Small intestine (tissue), 7 donors: Measurements from ENCODE around the gene LRFN4. TPM values are rescaled to one million over a fixed set of nuclear protein-coding genes. Genes with fewer than 3 reads are reported as not detected.

Experiments
- DNase-seq, 2 donors: peaks; one replicate each; pipeline versions ENCODE4 v3.0.0 to v3.0.0-alpha.2; 2013
- FAIRE-seq: peaks from 2 replicates; lab custom pipeline; 2012; peaks lifted over from hg19 to GRCh38; lab: Jason Lieb, UNC
- H3K27ac ChIP-seq, 3 donors: one replicate each; pipeline ENCODE4 v1.5.1; 2013; ENCODE audit warnings: low read length in 2 of 3, mild to moderate bottlenecking in 2 of 3, control low read depth in 1 of 3, inconsistent platforms in 1 of 3, low read depth in 1 of 3, moderate library complexity in 1 of 3
- H3K27me3 ChIP-seq, 3 donors: one replicate each; pipeline ENCODE4 v1.6.1; 2013; ENCODE audit warnings: low read length in 3 of 3, inconsistent platforms in 1 of 3; ENCODE audit not compliant: control insufficient read depth in 3 of 3, insufficient read depth in 3 of 3
- H3K36me3 ChIP-seq, 3 donors: one replicate each; pipeline ENCODE4 v1.6.1; 2013; ENCODE audit warnings: low read length in 3 of 3, inconsistent platforms in 1 of 3, low read depth in 1 of 3, mild to moderate bottlenecking in 1 of 3, moderate library complexity in 1 of 3; ENCODE audit not compliant: control insufficient read depth in 3 of 3, insufficient read depth in 2 of 3
- H3K4me1 ChIP-seq, 3 donors: one replicate each; pipeline ENCODE4 v1.6.1; 2013; ENCODE audit warnings: low read length in 2 of 3, inconsistent platforms in 1 of 3, low read depth in 1 of 3, mild to moderate bottlenecking in 1 of 3, moderate library complexity in 1 of 3; ENCODE audit not compliant: control insufficient read depth in 3 of 3, insufficient read depth in 2 of 3
- H3K4me3 ChIP-seq, 3 donors: one replicate each; pipeline ENCODE4 v1.5.1; 2013; ENCODE audit warnings: low read length in 3 of 3, control low read depth in 1 of 3, inconsistent platforms in 1 of 3, low read depth in 1 of 3, mild to moderate bottlenecking in 1 of 3, moderate library complexity in 1 of 3
- H3K9me3 ChIP-seq, 2 donors: one replicate each; pipeline ENCODE4 v1.6.1; 2013; ENCODE audit warnings: low read depth in 1 of 2, low read length in 1 of 2; ENCODE audit not compliant: control insufficient read depth in 2 of 2, insufficient read depth in 1 of 2
- WGBS, 3 donors: extraction: QIAGEN DNeasy Blood & Tissue Kit; methylation state at CpG; one replicate each; pipeline ENCODE4 v1.1.7; 2013; 5-methylcytosine and 5-hydroxymethylcytosine counted together
- polyA plus RNA-seq, 4 donors: library from polyadenylated mRNA; stranded (reverse) in 3 of 4; unstranded in 1 of 4; fragments of 200-250 nt in 3 of 4; fragments of 120-200 nt in 1 of 4; gene quantifications; one replicate each; pipeline versions ENCODE4 v1.2.1 to v1.2.3, GENCODE V29; 2013
- donor health status: healthy with polysubstance abuse.
- donor health status: control.
- donor health status: control.
- donor health status: Bipolar disorder and iron deficiency.
- donor health status: healthy.

The LRFN4 gene
- polyA plus RNA-seq, 4 donors: 1.4 to 12.2 (median 6.2) TPM

- Histone ChIP-seq H3K9me3 (no peaks in the 10 kb centered on the region), H3K4me1 (peaks cover 0 to 10% (median 0%) of the 10 kb centered on the region in 3 donors), H3K36me3 (peaks cover 0 to 7% (median 0%) of the 10 kb centered on the region in 3 donors), H3K4me3 (no peak overlapping the region), H3K27ac (no peak overlapping the region), H3K27me3 (no peaks in the 10 kb centered on the region)
- DNase-seq (peak; percentile 70 to 73), FAIRE-seq (no peak)
- WGBS, 3 donors: 9 to 47% (median 30%) methylated on average over 29 of the region's 29 CpGs
Measured at GRCh38 chr11:66883016-66883965, 26.4 kb downstream of the LRFN4 start.

GRCh38 chr11:66884443-66884842, 27.6 kb downstream of the LRFN4 start:
- no peaks in the 10 kb centered on the region for H3K9me3 ChIP-seq
- H3K4me3 ChIP-seq: no peak overlapping the region
- no peak for FAIRE-seq
- no peaks in the 10 kb centered on the region for H3K27me3 ChIP-seq
- H3K4me1 ChIP-seq: peaks cover 0 to 10% (median 0%) of the 10 kb centered on the region in 3 donors
- H3K27ac ChIP-seq: no peak overlapping the region
- 90 to 97% (median 97%) methylated on average over 4 of the region's 4 CpGs for WGBS, 3 donors
- peaks cover 0 to 7% (median 0%) of the 10 kb centered on the region in 3 donors for H3K36me3 ChIP-seq
- no peak for DNase-seq

- Histone ChIP-seq H3K36me3 (peaks cover 0 to 7% (median 0%) of the 10 kb centered on the region in 3 donors), H3K4me1 (peaks cover 0 to 10% (median 0%) of the 10 kb centered on the region in 3 donors), H3K27ac (no peak overlapping the region), H3K9me3 (no peaks in the 10 kb centered on the region), H3K27me3 (no peaks in the 10 kb centered on the region), H3K4me3 (no peak overlapping the region)
- DNase-seq (no peak), FAIRE-seq (no peak)
- 79 to 84% (median 83%) methylated on average over 4 of the region's 4 CpGs for WGBS, 3 donors
Measured at GRCh38 chr11:66885469-66885868, 28.6 kb downstream of the LRFN4 start.

- 51 to 67% (median 65%) methylated on average over 11 of the region's 11 CpGs for WGBS, 3 donors
- H3K4me1 ChIP-seq: peaks cover 0 to 10% (median 0%) of the 10 kb centered on the region in 3 donors
- DNase-seq: no peak
- H3K27me3 ChIP-seq: no peaks in the 10 kb centered on the region
- H3K9me3 ChIP-seq: no peaks in the 10 kb centered on the region
- H3K27ac ChIP-seq: no peak overlapping the region
- H3K36me3 ChIP-seq: peaks cover 0 to 7% (median 0%) of the 10 kb centered on the region in 3 donors
- no peak for FAIRE-seq
- H3K4me3 ChIP-seq: no peak overlapping the region
Measured at GRCh38 chr11:66885950-66886440, 29.1 kb downstream of the LRFN4 start.

GRCh38 chr11:66886671-66887221, 29.9 kb downstream of the LRFN4 start:
- WGBS, 3 donors: 81 to 91% (median 87%) methylated on average over 14 to 15 of the region's 15 CpGs
- DNase-seq (no peak), FAIRE-seq (no peak)

GRCh38 chr11:66887526-66887925, 30.7 kb downstream of the LRFN4 start:
- 75 to 90% (median 76%) methylated on average over 11 of the region's 11 CpGs for WGBS, 3 donors
- no peak for DNase-seq
- H3K27ac ChIP-seq: no peak overlapping the region
- H3K9me3 ChIP-seq: no peaks in the 10 kb centered on the region
- FAIRE-seq: no peak
- H3K4me3 ChIP-seq: no peak overlapping the region
- no peaks in the 10 kb centered on the region for H3K27me3 ChIP-seq
- peaks cover 0 to 7% (median 0%) of the 10 kb centered on the region in 3 donors for H3K36me3 ChIP-seq
- H3K4me1 ChIP-seq: peaks cover 0 to 9% (median 0%) of the 10 kb centered on the region in 3 donors

More at GRCh38 chr11:66886671-66887221, 29.9 kb downstream of the LRFN4 start:
- Histone ChIP-seq H3K27ac (no peak overlapping the region), H3K27me3 (no peaks in the 10 kb centered on the region), H3K4me1 (peaks cover 0 to 10% (median 0%) of the 10 kb centered on the region in 3 donors), H3K36me3 (peaks cover 0 to 7% (median 0%) of the 10 kb centered on the region in 3 donors), H3K4me3 (no peak overlapping the region), H3K9me3 (no peaks in the 10 kb centered on the region)

GRCh38 chr11:66888282-66888681, 31.4 kb downstream of the LRFN4 start:
- Histone ChIP-seq H3K27me3 (no peaks in the 10 kb centered on the region), H3K4me1 (peaks cover 0 to 3% (median 0%) of the 10 kb centered on the region in 3 donors), H3K27ac (no peak overlapping the region), H3K4me3 (no peak overlapping the region), H3K36me3 (peaks cover 0 to 7% (median 0%) of the 10 kb centered on the region in 3 donors), H3K9me3 (no peaks in the 10 kb centered on the region)
- WGBS, 3 donors: 89 to 94% (median 91%) methylated on average over 10 of the region's 10 CpGs
- no peak for DNase-seq
- no peak for FAIRE-seq

GRCh38 chr11:66889960-66890359, 33.1 kb downstream of the LRFN4 start:
- 79 to 83% (median 82%) methylated on average over 8 of the region's 8 CpGs for WGBS, 3 donors
- Histone ChIP-seq H3K9me3 (no peaks in the 10 kb centered on the region), H3K27ac (no peak overlapping the region), H3K27me3 (no peaks in the 10 kb centered on the region), H3K36me3 (peaks cover 0 to 7% (median 0%) of the 10 kb centered on the region in 3 donors), H3K4me1 (no peaks in the 10 kb centered on the region), H3K4me3 (no peak overlapping the region)
- FAIRE-seq (no peak), DNase-seq (no peak)
